ENCODE data around the gene ODAD2. TPM values are rescaled to one million over a fixed set of nuclear protein-coding genes. Genes with fewer than 3 reads are reported as not detected.

Gene ODAD2
- total and polyA plus RNA-seq, 2 of the 8 experiments (the other 6 are each of a cell fraction or from before 2014, with no cell fraction given), result 0.95 to 4.3 TPM

GRCh38 chr10:28001353-28001752 lies 2.5 kb upstream of the ODAD2 start:
- WGBS, 2 experiments (ENCODE audit: extremely low coverage in 1 of 2, insufficient coverage in 1 of 2, insufficient read length in 1 of 2, insufficient replicate concordance in 2 of 2, low coverage in 1 of 2, low lambda C conversion rate in 2 of 2, missing lambda C conversion rate in 1 of 2), result 91% methylated on average over 7 of the region's 7 CpGs; no CpG with 5 or more reads in 1 of the 2 experiments
- FAIRE-seq, result no peak
- H3K9ac ChIP-seq (replicated peaks in 1 of 4; ENCODE audit: extremely low read depth in 1 of 4, low read depth in 3 of 4, low read length in 3 of 4), result no peak overlapping the region

More at GRCh38 chr10:28001353-28001752, 2.5 kb upstream of the ODAD2 start:
- Histone ChIP-seq H4K91ac (replicated peaks; ENCODE audit: insufficient read length, low read length) (no peak overlapping the region), H3K23ac (ENCODE audit: insufficient read length) (no peak overlapping the region), H3K18ac (ENCODE audit: extremely low read depth, low read length) (no peak overlapping the region), H3K4me2 (ENCODE audit: insufficient read depth in 1 of 2, low read depth in 2 of 2, low read length in 2 of 2) (no peak overlapping the region), H3K4me3 (ENCODE audit: extremely low read depth in 1 of 4, insufficient read depth in 2 of 4, low read depth in 3 of 4, low read length in 4 of 4) (no peak overlapping the region), H3K27me3 (replicated peaks in 1 of 4; ENCODE audit: control insufficient read depth in 3 of 4, extremely low read depth in 1 of 4, insufficient read depth in 3 of 4, low read length in 3 of 4) (peaks cover 0 to 3% (median 0%) of the 10 kb centered on the region in 4 experiments; a peak in 1 of 7 replicates), H3K36me3 (ENCODE audit: control insufficient read depth in 2 of 4, insufficient read depth in 4 of 4, low read length in 3 of 4) (no peaks in the 10 kb centered on the region), H2BK12ac (ENCODE audit: low read depth, low read length) (no peak overlapping the region), H3K79me2 (ENCODE audit: control insufficient read depth in 1 of 2, insufficient read depth in 2 of 2, low read length in 2 of 2) (no peaks in the 10 kb centered on the region), H4K20me1 (replicated peaks in 1 of 2; ENCODE audit: control insufficient read depth in 1 of 2, insufficient read depth in 2 of 2, low read length in 2 of 2) (no peaks in the 10 kb centered on the region), H3K4ac (replicated peaks; ENCODE audit: insufficient read length, low read depth, low read length) (no peak overlapping the region), H2AFZ (ENCODE audit: low read length) (no peak overlapping the region), H2BK5ac (ENCODE audit: low read depth, low read length) (no peak overlapping the region), H3K4me1 (replicated peaks in 1 of 4; ENCODE audit: control insufficient read depth in 3 of 4, insufficient read depth in 4 of 4, low read length in 3 of 4) (peaks cover 0 to 5% (median 2%) of the 10 kb centered on the region in 4 experiments; a peak in 4 of 7 replicates), H4K5ac (ENCODE audit: insufficient read length, low read depth, low read length) (no peak overlapping the region), H3K14ac (ENCODE audit: insufficient read length) (no peak overlapping the region), H3K79me1 (ENCODE audit: low read depth, low read length) (no peaks in the 10 kb centered on the region), H3K56ac (replicated peaks; ENCODE audit: insufficient read length, low read depth, low read length) (no peak overlapping the region), H2AK5ac (ENCODE audit: low read depth, low read length) (no peak overlapping the region), H3K27ac (ENCODE audit: low read depth, low read length) (no peak overlapping the region), H2BK15ac (ENCODE audit: low read length) (no peak overlapping the region), H3K9me3 (ENCODE audit: insufficient read depth in 2 of 2, low read depth in 1 of 2, low read length in 1 of 2) (no peaks in the 10 kb centered on the region), H2BK120ac (replicated peaks; ENCODE audit: low read depth, low read length) (no peak overlapping the region), H3K23me2 (ENCODE audit: low read depth, low read length) (peaks cover 8% of the 10 kb centered on the region), H4K8ac (ENCODE audit: extremely low read depth, insufficient read depth, low read length) (no peak overlapping the region), H2BK20ac (ENCODE audit: low read length) (no peak overlapping the region)
- ChIA-PET POLR2A (ENCODE audit: partially characterized antibody) (no interaction called here), CTCF (ENCODE audit: partially characterized antibody) (interaction anchor here (0.5 to 1.3 kb wide), 2 partner anchors 54 to 178 kb away, joined by 3 read pairs; no protein-coding TSS in a partner anchor)
- TF ChIP-seq CBX8 (IDR thresholded peaks at IDR 0.05; ENCODE audit: borderline replicate concordance, low read depth, low read length), result no peak
- TF ChIP-seq POLR2A (IDR thresholded peaks at IDR 0.05; ENCODE audit: control extremely low read depth in 1 of 2, low read depth in 2 of 2, low read length in 2 of 2), result no peak
- no peak for TF ChIP-seq KDM5A (IDR thresholded peaks at IDR 0.05; ENCODE audit: low read length)
- TF ChIP-seq MAFK (IDR thresholded peaks at IDR 0.05; ENCODE audit: low read depth, low read length), result no peak
- no peak for TF ChIP-seq TCF12 (IDR thresholded peaks at IDR 0.05; ENCODE audit: low read depth, low read length)
- TF ChIP-seq FOSL1 (IDR thresholded peaks at IDR 0.05; ENCODE audit: insufficient read depth, low read depth, low read length), result no peak
- TF ChIP-seq POLR2AphosphoS5 (IDR thresholded peaks at IDR 0.05; ENCODE audit: low read depth, low read length), result no peak
- TF ChIP-seq RAD21 (IDR thresholded peaks at IDR 0.05 in 1 of 2, conservative IDR thresholded peaks at IDR 0.05 in 1 of 2; ENCODE audit: low read depth in 2 of 2, low read length in 2 of 2), result no peak
- TF ChIP-seq NRF1 (IDR thresholded peaks at IDR 0.05; ENCODE audit: low read depth, low read length), result no peak
- TF ChIP-seq JUND (IDR thresholded peaks at IDR 0.05; ENCODE audit: low read length), result no peak
- TF ChIP-seq CBX5 (IDR thresholded peaks at IDR 0.05; ENCODE audit: low read depth, low read length), result no peak
- no peak for TF ChIP-seq PHF8 (conservative IDR thresholded peaks at IDR 0.05; ENCODE audit: low read depth, low read length)
- no peak for TF ChIP-seq POU5F1 (IDR thresholded peaks at IDR 0.05; ENCODE audit: low read depth, low read length)
- TF ChIP-seq GABPA (IDR thresholded peaks at IDR 0.05; ENCODE audit: borderline replicate concordance, insufficient read depth, low read length), result no peak
- no peak for DNase-seq (ENCODE audit: low read depth in 1 of 2, low spot score in 2 of 2)

Data from H1 (cell line).